IMR-90 (cell line): ENCODE measurements around the gene CASP3. TPM values are rescaled to one million over a fixed set of nuclear protein-coding genes. Genes with fewer than 3 reads are reported as not detected.
A peak's percentile ranks its signal among the peaks of the same experiment; 100 is the strongest.

Source experiments
- ATAC-seq: fragments of 200-7000 bp; cut with Tn5 transposase; 2 replicates; pipeline ENCODE4 v1.9.1; 2020; ENCODE audit warnings: low read depth, mild to moderate bottlenecking, moderate library complexity
- Bru-seq: library from RNA; stranded (reverse); fragments of 400-500 nt; gene quantifications from one replicate; lab custom pipeline; 2021; lab: Mats Ljungman, UMichigan
- BruChase-seq, 2 experiments: library from RNA; stranded (reverse); fragments of 400-500 nt; gene quantifications; one replicate each; lab custom pipeline; 2021; lab: Mats Ljungman, UMichigan
- BruUV-seq: library from RNA; stranded (reverse); fragments of 400-500 nt; replicated peaks from 2 replicates; lab custom pipeline; 2021; lab: Mats Ljungman, UMichigan
- CTCF ChIA-PET: fragments of 300-600 bp; formaldehyde crosslinking; extraction: SDS; loops from one replicate; lab custom pipeline; 2021; ENCODE audit warnings: antibody characterized with exemption; lab: Yijun Ruan, JAX
- POLR2A ChIA-PET: fragments of 300-600 bp; sonication (Branson Sonifier 250); formaldehyde crosslinking; loops from one replicate; lab custom pipeline; 2022; ENCODE audit warnings: antibody characterized with exemption; ENCODE audit not compliant: unreplicated experiment; lab: Charles Lee
- DNase-seq: peaks from one replicate; pipeline ENCODE4 v3.0.0; 2013
- H2AFZ ChIP-seq: replicated peaks from 2 replicates; pipeline ENCODE3; 2013; ENCODE audit warnings: low read length, mild to moderate bottlenecking; ENCODE audit not compliant: poor library complexity
- H2AK5ac ChIP-seq: 2 replicates; pipeline ENCODE4 v1.6.1; 2013; ENCODE audit warnings: low read depth, low read length, inconsistent platforms
- H2AK9ac ChIP-seq: replicated peaks from 2 replicates; pipeline ENCODE3; 2013; ENCODE audit warnings: mild to moderate bottlenecking, low read depth, low read length, moderate library complexity; ENCODE audit not compliant: poor library complexity
- H2BK120ac ChIP-seq: 2 replicates; pipeline ENCODE4 v1.6.1; 2013; ENCODE audit warnings: low read depth, low read length, inconsistent platforms
- H2BK15ac ChIP-seq: 3 replicates; pipeline ENCODE4 v1.6.1; 2013; ENCODE audit warnings: low read depth, low read length, inconsistent platforms
- H2BK20ac ChIP-seq: 2 replicates; pipeline ENCODE4 v1.6.1; 2013; ENCODE audit warnings: low read depth, mild to moderate bottlenecking, inconsistent platforms, low read length, moderate library complexity
- H2BK5ac ChIP-seq: 2 replicates; pipeline ENCODE4 v1.6.1; 2013; ENCODE audit warnings: mild to moderate bottlenecking, low read depth, low read length, inconsistent platforms; ENCODE audit not compliant: poor library complexity, severe bottlenecking
- H3K14ac ChIP-seq: replicated peaks from 2 replicates; pipeline ENCODE4 v1.6.1; 2013; ENCODE audit warnings: low read depth, low read length, inconsistent platforms
- H3K18ac ChIP-seq: 2 replicates; pipeline ENCODE4 v1.6.1; 2013; ENCODE audit warnings: low read depth, low read length, control low read depth
- H3K23ac ChIP-seq: 2 replicates; pipeline ENCODE4 v1.6.1; 2013; ENCODE audit warnings: low read depth, low read length, inconsistent platforms
- H3K27ac ChIP-seq: 2 replicates; pipeline ENCODE4 v1.5.1; 2013; ENCODE audit warnings: mild to moderate bottlenecking, control low read depth, low read length; ENCODE audit not compliant: insufficient read depth
- H3K27me3 ChIP-seq: 2 replicates; pipeline ENCODE4 v1.6.1; 2013; ENCODE audit warnings: low read length; ENCODE audit not compliant: control insufficient read depth, insufficient read depth
- H3K36me3 ChIP-seq: 2 replicates; pipeline ENCODE4 v1.6.1; 2013; ENCODE audit warnings: low read length, mixed read lengths; ENCODE audit not compliant: control insufficient read depth, insufficient read depth
- H3K4ac ChIP-seq: 2 replicates; pipeline ENCODE4 v1.6.1; 2013; ENCODE audit warnings: low read depth, low read length, inconsistent platforms
- H3K4me1 ChIP-seq: 2 replicates; pipeline ENCODE4 v1.6.1; 2013; ENCODE audit warnings: low read length, mixed read lengths; ENCODE audit not compliant: control insufficient read depth, insufficient read depth
- H3K4me2 ChIP-seq: 2 replicates; pipeline ENCODE4 v1.6.1; 2013; ENCODE audit warnings: low read depth, mild to moderate bottlenecking, control low read depth, low read length, moderate library complexity
- H3K4me3 ChIP-seq: 2 replicates; pipeline ENCODE4 v1.5.1; 2013; ENCODE audit warnings: low read depth, mild to moderate bottlenecking, control low read depth, low read length, moderate library complexity; ENCODE audit not compliant: insufficient read depth
- H3K56ac ChIP-seq: 2 replicates; pipeline ENCODE4 v1.6.1; 2013; ENCODE audit warnings: low read length, inconsistent platforms; ENCODE audit not compliant: insufficient read depth; ENCODE audit errors: extremely low read depth
- H3K79me1 ChIP-seq, 2 experiments: 2 replicates each; pipeline ENCODE4 v1.6.1; 2013; ENCODE audit warnings: low read length in 2 of 2, inconsistent platforms in 1 of 2, low read depth in 1 of 2
- H3K9ac ChIP-seq: 2 replicates; pipeline ENCODE4 v1.6.1; 2013; ENCODE audit warnings: low read depth, low read length, control low read depth
- H3K9me1 ChIP-seq: 2 replicates; pipeline ENCODE4 v1.6.1; 2013; ENCODE audit warnings: low read length, inconsistent platforms; ENCODE audit not compliant: insufficient read depth
- H3K9me3 ChIP-seq: 2 replicates; pipeline ENCODE4 v1.6.1; 2013; ENCODE audit warnings: low read length; ENCODE audit not compliant: control insufficient read depth, insufficient read depth
- H4K20me1 ChIP-seq: 2 replicates; pipeline ENCODE4 v1.6.1; 2013; ENCODE audit warnings: low read length, inconsistent platforms; ENCODE audit not compliant: insufficient read depth
- H4K5ac ChIP-seq: 2 replicates; pipeline ENCODE4 v1.6.1; 2013; ENCODE audit warnings: mild to moderate bottlenecking, low read depth, low read length, control low read depth
- H4K8ac ChIP-seq, 2 experiments: 2 replicates each; pipeline ENCODE4 v1.6.1; 2013; ENCODE audit warnings: low read depth in 2 of 2, low read length in 2 of 2, control low read depth in 1 of 2, inconsistent platforms in 1 of 2
- H4K91ac ChIP-seq: 2 replicates; pipeline ENCODE4 v1.6.1; 2013; ENCODE audit warnings: low read depth, low read length, inconsistent platforms; ENCODE audit not compliant: insufficient read depth
- BHLHE40 ChIP-seq: fragments of 150-350 bp; IDR thresholded peaks from 2 replicates; pipeline ENCODE4 v1.6.1; 2016; ENCODE audit warnings: mild to moderate bottlenecking, low read depth, low read length
- CEBPB ChIP-seq: IDR thresholded peaks from 2 replicates; pipeline ENCODE4 v1.6.1; 2012; ENCODE audit warnings: low read depth, low read length, improper control_type of control experiment
- CHD1 ChIP-seq: IDR thresholded peaks from 2 replicates; pipeline ENCODE4 v1.6.1; 2012; ENCODE audit warnings: low read depth, low read length, improper control_type of control experiment
- ELK1 ChIP-seq: fragments of 150-350 bp; IDR thresholded peaks from 2 replicates; pipeline ENCODE4 v1.6.1; 2016; ENCODE audit warnings: low read depth, mild to moderate bottlenecking, low read length, moderate library complexity, borderline replicate concordance
- FOS ChIP-seq: fragments of 150-350 bp; IDR thresholded peaks from 2 replicates; pipeline ENCODE4 v1.6.1; 2016; ENCODE audit warnings: low read depth, low read length
- MAZ ChIP-seq: IDR thresholded peaks from 2 replicates; pipeline ENCODE4 v1.6.1; 2012; ENCODE audit warnings: low read depth, mild to moderate bottlenecking, low read length, improper control_type of control experiment, moderate library complexity, borderline replicate concordance
- MXI1 ChIP-seq: IDR thresholded peaks from 2 replicates; pipeline ENCODE4 v1.6.1; 2012; ENCODE audit warnings: low read depth, mild to moderate bottlenecking, low read length, moderate library complexity, borderline replicate concordance
- NFE2L2 ChIP-seq: fragments of 150-350 bp; IDR thresholded peaks from 2 replicates; pipeline ENCODE4 v1.6.1; 2016; ENCODE audit warnings: low read depth, mild to moderate bottlenecking, low read length
- POLR2A ChIP-seq: IDR thresholded peaks from 2 replicates; pipeline ENCODE4 v1.6.1; 2012; ENCODE audit warnings: mild to moderate bottlenecking, low read depth, low read length
- RCOR1 ChIP-seq: IDR thresholded peaks from 2 replicates; pipeline ENCODE4 v1.6.1; 2012; ENCODE audit warnings: mild to moderate bottlenecking, low read length, improper control_type of control experiment; ENCODE audit not compliant: insufficient replicate concordance
- SMC3 ChIP-seq: fragments of 150-350 bp; IDR thresholded peaks from 2 replicates; pipeline ENCODE4 v1.6.1; 2016; ENCODE audit warnings: low read depth, mild to moderate bottlenecking, antibody characterized with exemption, low read length, moderate library complexity
- WGBS, 2 experiments: methylation state at CpG; one replicate each; pipeline versions ENCODE4 v1.1.5 to v1.1.7; 2013; ENCODE audit warnings: missing lambda C conversion rate in 2 of 2; ENCODE audit not compliant: insufficient read length in 1 of 2; ENCODE audit errors: extremely low coverage in 2 of 2; 5-methylcytosine and 5-hydroxymethylcytosine counted together
- dilution Hi-C: fragments of 300-500 bp; cut with HindIII; formaldehyde crosslinking; loops from one replicate; pipeline ENCODE4 v1.14.3; 2018; ENCODE audit warnings: low sequenced_read_pairs; ENCODE audit not compliant: unreplicated experiment
- in situ Hi-C: fragments of 300-500 bp; cut with MboI; formaldehyde crosslinking; loops from 3 replicates; pipeline ENCODE4 v1.14.3; 2019; ENCODE audit warnings: low sequenced_read_pairs, inconsistent platforms, mixed read lengths
- intact Hi-C: fragments of 100-400 bp; cut with micrococcal nuclease; formaldehyde crosslinking; loops from 2 replicates; pipeline ENCODE4 v1.10.0; 2022
- long read RNA-seq: library from polyadenylated mRNA; unstranded; transcript quantifications from one replicate; pipeline ENCODE4 v2.0.0, GENCODE V29; 2021; ENCODE audit not compliant: unreplicated experiment
- polyA plus RNA-seq, 3 experiments: library from polyadenylated mRNA; depleted of rRNA; stranded (reverse); fragments of >200 nt; gene quantifications; 2 replicates each; pipeline ENCODE4 v1.2.3, GENCODE V29; 2012; ENCODE audit warnings: low replicate concordance in 1 of 3
- total RNA-seq: library from RNA; depleted of rRNA; stranded (reverse); fragments of >200 nt; gene quantifications from 2 replicates; pipeline ENCODE4 v1.2.3, GENCODE V29; 2012; rRNA removed
- TF ChIP-seq, protein P1 (sequence below): fragments of 150-350 bp; IDR thresholded peaks from 2 replicates; pipeline ENCODE4 v1.6.1; 2017; ENCODE audit warnings: mild to moderate bottlenecking, antibody characterized with exemption, low read length, low read depth

Gene CASP3
- total RNA-seq = 26.7 and 58.9 TPM in 2 replicates
- 21.1 and 27.4 TPM in 2 replicates for polyA plus RNA-seq (2012; rRNA removed)
- 6.3 and 9.6 TPM in 2 replicates for polyA plus RNA-seq (2012; cell fraction: cytosol; rRNA removed)
- 4.5 and 21.2 TPM in 2 replicates for polyA plus RNA-seq (2012; cell fraction: nucleus; rRNA removed; ENCODE audit: low replicate concordance)
- Bru-seq, nascent RNA = percentile 88 among the genes with signal in this experiment
- BruChase-seq, experiment 1, labeled RNA remaining after a 6-hour chase = percentile 67 among the genes with signal in this experiment
- percentile 84 among the genes with signal in this experiment for BruChase-seq, experiment 2, labeled RNA remaining after a 2-hour chase
- long read RNA-seq, transcript CASP3-206 (7 exons, 2,540 nt) = minor isoform, 12 of 84 reads
- long read RNA-seq, transcript CASP3-201 (8 exons, 2,673 nt) = major isoform, 49 of 84 reads
- long read RNA-seq, partial matches to known transcripts = 9 of 84 reads
- long read RNA-seq, other reads (novel, unspliced or antisense) = 13 of 84 reads

DNA sequence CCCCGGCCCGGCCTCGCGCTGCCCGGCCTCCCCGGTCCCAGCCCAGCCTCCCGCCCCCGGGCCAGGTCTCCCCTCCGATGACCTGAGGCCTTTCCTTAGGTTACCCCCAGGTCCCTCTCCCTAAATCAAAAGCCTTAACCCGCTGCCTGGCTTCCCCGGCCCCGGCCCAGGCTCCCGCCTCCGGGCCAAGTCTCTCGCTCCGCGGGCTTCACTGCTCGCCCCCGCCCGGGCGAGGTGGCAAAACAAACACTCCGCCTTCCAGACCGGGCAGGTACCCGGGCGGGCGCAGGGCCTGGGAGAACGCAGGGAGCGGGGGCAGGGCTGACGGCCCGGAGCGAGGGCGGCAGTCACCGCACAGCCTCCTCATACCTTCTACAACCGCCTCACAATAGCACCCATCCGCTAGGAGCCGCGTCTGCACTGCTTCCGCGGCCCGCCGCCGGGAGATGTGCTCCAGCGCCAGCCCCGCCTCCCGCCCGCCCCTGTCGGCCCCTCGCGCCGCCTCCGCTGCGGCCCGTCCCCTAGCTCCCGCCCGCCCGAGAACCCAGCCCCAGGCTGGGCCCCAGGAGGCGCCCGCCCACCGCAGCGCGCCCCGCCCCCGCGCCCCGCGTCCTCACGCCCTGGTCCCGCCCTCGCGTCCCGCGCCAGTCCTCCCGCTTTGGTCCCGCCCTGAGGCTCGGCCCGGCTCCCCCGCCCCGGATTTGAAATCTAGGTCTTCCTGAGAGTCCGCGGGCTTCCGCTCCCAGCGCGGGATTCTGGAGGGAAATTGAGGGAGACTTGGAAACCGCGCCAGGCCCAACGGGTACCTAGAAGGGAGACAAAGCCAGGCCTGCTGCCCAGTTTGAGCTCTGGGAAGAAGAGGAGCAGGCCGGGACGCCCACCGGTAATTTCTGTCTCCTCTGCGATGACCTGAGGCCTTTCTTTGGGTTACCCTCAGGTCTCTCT is at the start of gene CASP3, which contains the start of gene PRIMPOL:
Gene CASP3 (minus strand): TSS at position 422 of the 945 bp plus-strand sequence. CDS start 10,994 bp downstream, outside the sequence.
Gene PRIMPOL (plus strand): TSS at position 713 of the 945 bp plus-strand sequence. CDS start 7,403 bp downstream, outside the sequence.
- Histone ChIP-seq H3K4me2 (peak within 1 kb of the TSS; percentile 99), H3K9me3 (no peaks in the 10 kb centered on the region), H3K14ac (peak within 1 kb of the TSS; percentile 99), H4K91ac (peak within 1 kb of the TSS; percentile 98), H2BK5ac (peak within 1 kb of the TSS; percentile 75), H4K5ac (peak within 1 kb of the TSS; percentile 77), H2BK20ac (no peak within 1 kb of the TSS), H2AK5ac (peak within 1 kb of the TSS; percentile 92), H3K56ac (peak within 1 kb of the TSS; percentile 95), H3K27ac (peak within 1 kb of the TSS; percentile 84), H3K27me3 (no peaks in the 10 kb centered on the region), H3K9ac (peak within 1 kb of the TSS; percentile 92), H3K18ac (peak within 1 kb of the TSS; percentile 14), H4K20me1 (peaks cover 15% of the 10 kb centered on the region; the same call in 1 of the 2 replicates), H2BK15ac (peak within 1 kb of the TSS; percentile 73; the same call in 1 of the 3 replicates), H2AK9ac (peak within 1 kb of the TSS; percentile 94), H3K4ac (peak within 1 kb of the TSS; percentile 98), H3K4me1 (peaks cover 8% of the 10 kb centered on the region), H2AFZ (peak within 1 kb of the TSS; percentile 93), H3K4me3 (peak within 1 kb of the TSS; percentile 80), H3K36me3 (peaks cover 2% of the 10 kb centered on the region; the same call in 1 of the 2 replicates), H3K79me1 (peaks cover 30 to 35% of the 10 kb centered on the region in 2 experiments), H2BK120ac (peak within 1 kb of the TSS; percentile 73), H3K23ac (peak within 1 kb of the TSS; percentile 99), H4K8ac (peak within 1 kb of the TSS; percentile 89 to 94), H3K9me1 (peaks cover 3% of the 10 kb centered on the region; the same call in 1 of the 2 replicates)
- intact Hi-C loops = loop anchor here (1.0 to 10.0 kb wide), 6 partner anchors 85 to 386 kb away; partner anchors contain the start of genes ACSL1, CENPU and IRF2
- 0% methylated on average over 44 of the region's 90 CpGs; no CpG with 5 or more reads in 1 of the 2 experiments for WGBS, 2 experiments
- ChIA-PET POLR2A (interaction anchor here (0.6 to 1.3 kb wide), 5 partner anchors 14 to 1344 kb away, joined by 3 to 11 read pairs (median 5); no protein-coding TSS in a partner anchor), CTCF (interaction anchor here (0.6 to 0.9 kb wide), 2 partner anchors 165 to 386 kb away, joined by 3 to 4 read pairs; no protein-coding TSS in a partner anchor)
- dilution Hi-C loops = no loop called here
- in situ Hi-C loops = no loop called here
- ATAC-seq = peak; percentile 93
- BruUV-seq = no TSS peak
- peak; percentile 92 for DNase-seq
- TF ChIP-seq MAZ (peak; percentile 64; the same call in 1 of the 2 replicates), CHD1 (no peak), MXI1 (peak; percentile 18; the same call in 1 of the 2 replicates), BHLHE40 (no peak), ELK1 (no peak), SMC3 (no peak), POLR2A (peak; percentile 97), CEBPB (no peak), FOS (no peak), NFE2L2 (no peak), RCOR1 (no peak)
- TF ChIP-seq, protein P1, sequence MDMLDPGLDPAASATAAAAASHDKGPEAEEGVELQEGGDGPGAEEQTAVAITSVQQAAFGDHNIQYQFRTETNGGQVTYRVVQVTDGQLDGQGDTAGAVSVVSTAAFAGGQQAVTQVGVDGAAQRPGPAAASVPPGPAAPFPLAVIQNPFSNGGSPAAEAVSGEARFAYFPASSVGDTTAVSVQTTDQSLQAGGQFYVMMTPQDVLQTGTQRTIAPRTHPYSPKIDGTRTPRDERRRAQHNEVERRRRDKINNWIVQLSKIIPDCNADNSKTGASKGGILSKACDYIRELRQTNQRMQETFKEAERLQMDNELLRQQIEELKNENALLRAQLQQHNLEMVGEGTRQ = no peak
